HG03521 (cell line): Measurements from ENCODE around the gene OR10G6.
"Not testable (repeated sequence)": the region's sequence is repeated elsewhere in the genome, so short reads cannot be mapped to it uniquely, and the experiment has no call there.

ENCODE experiments used
- ATAC-seq: cut with Tn5 transposase; IDR thresholded peaks from one replicate; pipeline ENCODE4 v1.9.1; 2021; ENCODE audit warnings: mild to moderate bottlenecking, moderate library complexity; ENCODE audit not compliant: unreplicated experiment

The OR10G6 gene, protein sequence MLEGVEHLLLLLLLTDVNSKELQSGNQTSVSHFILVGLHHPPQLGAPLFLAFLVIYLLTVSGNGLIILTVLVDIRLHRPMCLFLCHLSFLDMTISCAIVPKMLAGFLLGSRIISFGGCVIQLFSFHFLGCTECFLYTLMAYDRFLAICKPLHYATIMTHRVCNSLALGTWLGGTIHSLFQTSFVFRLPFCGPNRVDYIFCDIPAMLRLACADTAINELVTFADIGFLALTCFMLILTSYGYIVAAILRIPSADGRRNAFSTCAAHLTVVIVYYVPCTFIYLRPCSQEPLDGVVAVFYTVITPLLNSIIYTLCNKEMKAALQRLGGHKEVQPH

DNA sequence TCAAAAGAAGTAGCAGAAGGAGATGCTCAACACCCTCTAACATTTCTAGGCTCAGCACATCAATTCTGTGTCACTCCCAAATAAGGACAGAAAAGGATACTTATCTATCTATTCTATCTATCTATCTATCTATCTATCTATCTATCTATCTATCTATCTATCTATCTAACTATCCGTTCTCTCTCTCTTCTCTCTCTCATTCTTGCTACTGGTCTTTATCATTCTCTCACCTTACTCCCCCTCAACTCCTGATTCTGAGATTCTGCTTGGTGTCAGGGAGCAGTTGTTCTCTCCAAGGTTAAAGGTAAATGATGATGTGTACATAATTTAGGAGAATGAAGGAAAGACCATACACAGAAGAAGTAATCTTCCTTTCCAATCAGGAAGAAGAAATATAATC, at the start of gene OR10G6:
Gene OR10G6, minus strand, starts transcription at position 43 of the 400 bp plus-strand sequence. Its CDS starts 0 bp downstream, at position 43.
- no peak for ATAC-seq

DNA sequence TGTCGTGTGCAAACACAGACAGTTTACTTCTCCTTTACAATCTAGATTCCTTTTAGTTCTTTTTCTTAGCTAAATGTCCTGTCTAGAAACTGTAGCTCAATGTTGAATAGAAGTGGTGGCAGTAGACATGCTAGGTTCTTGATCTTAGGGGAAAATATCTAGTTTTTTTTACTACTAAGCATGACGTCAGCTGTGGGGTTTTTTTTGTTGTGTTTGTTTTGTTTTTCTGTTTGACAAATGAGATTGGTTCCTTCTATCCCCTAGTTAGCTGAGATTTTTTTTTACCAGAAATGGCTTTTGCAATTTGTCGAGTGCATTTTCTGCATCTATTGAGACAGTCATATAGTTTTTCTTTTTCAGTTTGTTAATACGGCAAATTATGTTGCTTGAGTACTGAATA, 48.5 kb upstream of the OR10G6 start:
- no peak for ATAC-seq

DNA sequence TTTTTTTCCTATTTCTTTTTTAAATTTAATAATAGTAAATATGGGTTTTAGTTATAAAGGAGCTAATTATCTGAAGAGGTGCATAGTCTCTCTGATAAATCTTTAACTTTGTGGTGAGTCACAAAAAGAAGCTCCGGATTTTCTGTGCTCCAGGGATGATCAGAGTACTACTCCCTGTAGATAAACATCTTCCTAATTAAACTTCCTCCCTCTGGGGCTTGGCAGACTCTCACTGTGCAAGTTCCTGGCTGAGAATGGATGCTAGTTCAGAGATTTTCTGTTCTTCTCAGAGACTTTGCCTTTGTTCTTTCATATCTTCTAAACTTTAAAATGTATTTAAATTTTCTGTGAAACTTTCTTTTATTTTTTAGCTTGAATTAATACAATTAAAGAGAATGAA, 46.3 kb upstream of the OR10G6 start, which contains the start of gene OR10G7:
Gene OR10G7, minus strand, starts transcription at position 72 of the 400 bp plus-strand sequence. CDS start 2,324 bp downstream, outside the sequence.
- ATAC-seq: no peak

DNA sequence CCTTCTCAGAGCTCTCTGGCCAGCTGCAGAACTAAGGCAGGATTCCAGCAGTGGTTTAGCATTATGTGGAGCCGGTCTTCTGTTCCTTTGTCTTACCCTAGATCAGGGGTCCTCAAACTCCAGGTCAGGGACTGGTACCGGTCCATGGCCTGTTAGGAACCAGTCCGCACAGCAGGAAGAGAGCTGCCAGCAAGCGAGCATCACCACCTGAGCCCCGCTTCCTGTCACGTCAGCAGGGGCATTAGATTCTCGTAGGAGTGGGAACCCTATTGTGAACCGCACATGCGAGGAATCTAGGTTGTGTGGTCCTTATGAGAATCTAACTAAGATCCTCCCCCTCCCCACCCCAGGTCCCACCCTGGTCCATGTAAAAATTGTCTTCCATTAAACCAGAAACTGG, 44.6 kb upstream of the OR10G6 start:
- no peak for ATAC-seq

DNA sequence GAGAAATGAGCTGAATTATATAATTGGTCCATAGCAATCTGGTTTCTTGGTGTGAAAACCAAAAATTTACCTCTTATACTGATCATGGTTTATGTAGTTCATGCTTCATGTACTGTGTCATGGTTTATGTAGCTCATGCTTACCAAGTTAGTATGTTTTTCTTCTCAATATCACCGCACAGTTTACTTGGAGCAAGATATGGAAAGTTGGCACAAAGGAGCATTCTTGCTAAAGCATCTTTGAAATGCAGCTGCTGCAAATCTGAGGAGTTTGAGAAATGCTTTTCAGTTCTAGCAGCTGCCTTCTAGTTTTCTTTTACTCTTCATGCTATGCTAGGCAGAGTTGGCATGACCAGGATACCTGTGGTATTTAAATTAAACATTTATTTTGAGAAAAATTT, 41.7 kb upstream of the OR10G6 start:
- ATAC-seq: no peak

DNA sequence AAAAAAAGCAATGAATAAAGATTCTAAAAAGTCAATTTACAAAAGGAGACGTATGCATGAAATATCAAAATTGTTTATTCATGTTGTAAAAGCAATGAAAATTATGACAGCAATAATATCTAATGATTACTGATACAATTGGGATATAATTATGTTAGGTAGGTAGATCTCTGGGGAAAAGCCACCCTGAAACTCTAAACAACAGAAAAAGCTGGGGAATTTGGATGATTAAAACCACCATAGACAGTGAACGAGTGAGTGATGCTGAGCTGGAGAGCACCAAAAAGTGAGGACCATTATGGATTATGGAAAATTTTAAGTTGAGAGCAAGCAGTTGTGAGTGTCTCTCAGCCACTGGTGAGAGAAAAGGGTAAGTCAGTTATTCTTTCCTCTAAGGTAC, 31.5 kb upstream of the OR10G6 start, which contains the start of gene OR10G8:
Gene OR10G8, plus strand, starts transcription at position 301 of the 400 bp plus-strand sequence. CDS start 2,825 bp downstream, outside the sequence.
- ATAC-seq: no peak

DNA sequence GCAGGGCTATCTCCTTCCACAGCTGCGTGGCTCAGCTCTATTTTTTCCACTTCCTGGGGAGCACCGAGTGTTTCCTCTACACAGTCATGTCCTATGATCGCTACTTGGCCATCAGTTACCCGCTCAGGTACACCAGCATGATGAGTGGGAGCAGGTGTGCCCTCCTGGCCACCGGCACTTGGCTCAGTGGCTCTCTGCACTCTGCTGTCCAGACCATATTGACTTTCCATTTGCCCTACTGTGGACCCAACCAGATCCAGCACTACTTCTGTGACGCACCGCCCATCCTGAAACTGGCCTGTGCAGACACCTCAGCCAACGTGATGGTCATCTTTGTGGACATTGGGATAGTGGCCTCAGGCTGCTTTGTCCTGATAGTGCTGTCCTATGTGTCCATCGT, 20.9 kb upstream of the OR10G6 start:
- ATAC-seq: not testable (repeated sequence)

DNA sequence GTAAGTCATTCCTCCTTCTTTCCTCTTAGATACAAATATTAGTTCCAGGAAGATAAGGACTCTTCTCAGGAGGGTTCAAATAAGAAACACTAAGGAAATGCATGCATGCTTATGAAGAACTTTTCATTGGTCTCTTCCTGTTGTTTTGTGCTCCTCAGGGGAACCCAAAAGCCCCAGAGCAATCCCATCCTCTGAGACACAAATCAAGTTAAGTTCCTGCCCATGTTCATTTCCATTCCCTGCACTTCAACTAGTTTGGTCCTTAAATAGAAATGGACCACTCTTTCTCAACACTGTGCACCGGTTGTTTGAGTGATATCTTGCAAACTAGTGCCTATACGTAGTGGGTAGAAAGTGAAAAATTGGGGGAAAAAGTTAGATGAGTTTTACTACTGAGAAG, 17.7 kb upstream of the OR10G6 start, which contains the start of gene OR10G4:
Gene OR10G4, plus strand, starts transcription at position 301 of the 400 bp plus-strand sequence. CDS start 2,578 bp downstream, outside the sequence.
- ATAC-seq: no peak

DNA sequence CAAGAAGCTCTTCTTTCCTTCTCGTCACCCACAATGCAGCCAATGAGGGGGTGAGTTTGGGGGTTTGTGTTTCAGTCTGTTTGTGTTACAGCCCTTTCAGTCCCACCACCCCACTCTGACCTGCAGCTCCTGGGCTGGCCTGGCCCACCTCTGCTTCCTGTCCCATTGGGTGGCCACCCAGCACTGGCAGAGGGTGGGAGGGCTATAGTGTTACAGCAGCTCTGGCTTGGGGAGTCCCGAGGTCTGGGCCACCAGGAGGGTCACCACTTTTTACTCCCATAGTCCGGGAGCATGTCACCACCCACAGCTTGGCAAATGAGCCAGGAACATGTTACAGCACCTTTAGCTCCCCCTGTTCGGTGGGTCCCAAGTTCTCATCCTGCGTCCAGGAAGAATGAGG, 15.7 kb downstream of the OR10G6 start:
- no peak for ATAC-seq

DNA sequence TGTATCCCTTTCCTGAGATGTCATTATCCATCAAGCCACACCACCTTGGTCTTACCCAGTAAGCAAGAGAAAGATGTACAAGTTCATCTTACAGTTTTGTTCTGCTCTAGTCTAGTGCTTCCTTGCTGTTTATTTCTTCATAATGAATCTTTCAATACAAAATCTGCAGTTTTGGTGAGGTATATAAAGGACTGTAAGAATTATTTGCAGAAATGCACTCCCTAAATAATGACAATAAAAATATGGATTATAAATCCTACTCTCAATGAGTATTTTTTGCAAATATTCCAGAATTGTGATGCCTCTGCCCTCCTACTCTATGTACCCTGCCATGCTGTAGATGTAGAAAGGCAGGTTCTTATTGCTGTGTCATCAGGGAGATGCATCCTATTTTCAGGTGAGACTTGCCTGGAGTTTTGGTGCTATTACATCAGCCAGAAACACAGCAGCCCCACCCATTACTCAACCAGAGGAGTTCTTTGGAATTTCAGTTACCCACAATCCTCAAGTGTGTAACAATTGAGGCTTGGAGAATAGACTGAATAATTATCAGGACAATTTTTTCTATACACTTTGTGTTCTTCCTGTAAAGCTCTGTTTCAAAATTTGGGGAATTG, 17.1 kb downstream of the OR10G6 start, which contains the start of gene OR10S1:
Gene OR10S1, minus strand, starts transcription at position 51 of the 617 bp plus-strand sequence. CDS start 117 bp downstream, outside the sequence.
- no peak for ATAC-seq

DNA sequence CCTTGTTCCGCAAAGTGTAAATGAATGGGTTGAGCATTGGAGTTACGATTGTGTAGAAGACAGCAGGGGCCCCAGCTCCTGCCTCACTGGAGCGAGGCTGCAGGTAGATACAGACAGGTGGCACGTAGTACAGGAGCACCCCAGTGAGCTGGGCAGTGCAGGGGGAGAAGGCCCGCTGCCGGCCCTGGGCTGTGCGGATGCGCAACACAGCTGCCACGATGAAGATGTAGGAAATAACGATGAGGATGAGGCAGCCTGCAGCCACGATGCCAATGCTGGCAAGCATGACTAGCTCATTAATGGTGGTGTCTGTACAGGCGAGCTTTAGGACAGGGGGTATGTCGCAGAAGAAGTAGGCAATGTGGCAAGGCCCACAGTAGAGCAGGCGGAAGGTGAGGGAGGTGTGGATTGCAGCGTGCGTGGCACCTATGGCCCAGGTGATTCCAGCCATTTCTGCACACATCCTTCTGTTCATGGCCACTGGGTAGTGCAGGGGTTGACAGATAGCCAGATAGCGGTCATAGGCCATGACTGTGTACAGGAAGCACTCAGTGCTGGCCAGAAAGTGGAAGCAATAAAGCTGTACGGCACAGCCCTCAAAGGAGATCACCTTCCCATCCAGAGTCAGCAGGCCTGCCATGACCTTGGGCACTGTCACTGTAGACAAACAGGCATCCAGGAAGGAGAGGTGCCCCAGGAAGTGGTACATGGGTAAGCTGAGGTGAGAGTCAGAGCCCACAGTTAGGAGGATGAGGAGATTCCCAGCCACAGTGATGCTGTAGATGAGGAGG, 18.0 kb downstream of the OR10G6 start:
- no peak for ATAC-seq

DNA sequence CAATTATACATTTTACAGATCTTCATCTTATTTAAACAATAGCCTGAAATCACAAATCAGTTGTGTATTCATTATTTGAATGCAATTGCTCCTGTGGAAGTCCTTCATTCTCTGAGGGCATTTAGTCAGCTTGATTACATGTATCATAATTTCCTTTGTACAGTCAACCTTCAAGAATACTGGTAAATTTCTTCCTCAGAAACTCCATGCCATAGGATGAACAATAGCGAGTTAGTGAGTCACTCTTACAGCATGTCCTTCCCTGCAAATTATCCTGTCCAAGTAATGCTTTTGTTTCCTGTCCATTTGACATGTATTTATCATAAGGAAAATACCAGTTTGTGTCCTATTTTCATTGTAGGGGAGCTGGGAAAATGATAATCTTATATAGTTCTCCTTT, 21.1 kb downstream of the OR10G6 start:
- ATAC-seq: no peak

DNA sequence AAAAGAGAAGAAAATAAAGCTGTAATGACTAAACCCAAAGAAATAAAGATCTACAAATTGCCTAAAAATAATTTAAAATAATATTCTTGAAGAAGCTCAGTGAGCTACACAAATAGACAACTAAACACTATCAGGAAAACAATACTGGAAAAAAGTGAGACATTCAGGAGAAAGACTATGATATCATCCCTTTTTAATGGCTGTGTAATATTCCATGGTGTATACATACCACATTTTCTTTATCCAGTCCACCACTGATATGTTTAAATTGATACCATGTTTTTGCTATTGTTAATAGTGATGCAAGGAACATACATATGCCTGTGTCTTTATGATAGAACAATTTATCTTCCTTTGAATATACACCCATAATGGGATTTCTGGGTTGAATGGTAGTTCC, 38.2 kb downstream of the OR10G6 start:
- ATAC-seq: no peak

DNA sequence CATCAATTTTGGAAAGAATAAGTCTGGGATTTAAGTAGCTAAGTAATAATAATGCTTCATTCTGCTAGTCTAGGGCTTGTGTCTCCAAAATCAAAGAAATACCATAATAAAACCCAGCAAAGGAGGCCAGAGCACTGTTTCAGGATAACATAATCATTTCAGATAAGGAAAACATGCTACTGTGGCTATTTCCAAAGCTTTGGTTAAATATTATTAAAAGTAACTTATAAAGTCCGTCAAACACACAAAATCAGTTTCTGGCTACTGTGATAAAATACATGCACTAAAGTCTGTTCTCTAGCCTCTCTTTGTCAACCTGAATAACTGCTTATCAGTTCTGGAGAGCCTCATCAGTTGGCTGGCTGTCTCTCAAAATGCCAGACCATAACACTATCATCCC, 49.8 kb downstream of the OR10G6 start:
- ATAC-seq: no peak
